Measurements from ENCODE around the gene MSL2.
A peak's percentile ranks its signal among the peaks of the same experiment; 100 is the strongest.

GRCh38 chr3:136211547-136211946 lies 15.4 kb upstream of the MSL2 start:
- TF ChIP-seq NFE2L2 (IDR thresholded peaks at IDR 0.05; ENCODE audit: low read depth, low read length), result no peak
- no peak for TF ChIP-seq POLR2A (IDR thresholded peaks at IDR 0.05; ENCODE audit: low read depth, low read length)
- TF ChIP-seq USF2 (IDR thresholded peaks at IDR 0.05; ENCODE audit: low read depth, low read length), result no peak
- TF ChIP-seq MAFK (IDR thresholded peaks at IDR 0.05; ENCODE audit: low read depth, low read length), result peak; percentile 69

Measured in IMR-90 (cell line).